ENCODE data around the gene CD6. TPM values are rescaled to one million over a fixed set of nuclear protein-coding genes. Genes with fewer than 3 reads are reported as not detected.

The CD6 gene
- total RNA-seq, 1 experiment from 2014 or later: not detected

DNA sequence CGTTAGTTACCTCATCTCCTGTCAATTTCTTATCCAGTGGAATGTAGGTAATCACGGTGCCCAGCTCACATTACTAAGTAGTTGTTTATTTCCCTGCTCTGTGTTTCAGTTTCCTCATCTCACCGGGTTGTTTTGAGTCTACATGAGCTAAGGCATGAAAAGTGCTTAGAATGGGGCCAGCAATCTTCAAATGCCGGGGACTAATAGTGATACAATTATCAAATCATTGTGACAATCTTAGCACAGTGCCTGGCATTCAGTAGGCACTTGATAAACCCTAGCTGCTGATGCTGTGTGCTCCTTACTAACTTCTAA is 77.5 kb downstream of the CD6 start:
- H3K27me3 Mint-ChIP-seq (ENCODE audit: low read depth): peaks cover 30% of the 10 kb centered on the region
- Histone ChIP-seq H4K5ac (ENCODE audit: insufficient read length, low read depth, low read length) (no peak overlapping the region), H3K23me2 (ENCODE audit: insufficient read length, low read depth, low read length, poor library complexity, severe bottlenecking) (no peaks in the 10 kb centered on the region), H3K4ac (ENCODE audit: low read depth, low read length) (no peak overlapping the region), H3K27me3 (ENCODE audit: insufficient read depth, low read length) (no peaks in the 10 kb centered on the region; the same call in 1 of the 2 replicates), H4K8ac (replicated peaks; ENCODE audit: insufficient read length, low read depth, low read length) (no peak overlapping the region), H2BK5ac (ENCODE audit: insufficient read length, low read length) (no peak overlapping the region), H3K9me3 (ENCODE audit: control insufficient read depth, low read depth, low read length) (no peaks in the 10 kb centered on the region), H4K20me1 (ENCODE audit: control insufficient read depth, insufficient read depth, insufficient read length) (no peaks in the 10 kb centered on the region), H3K18ac (ENCODE audit: insufficient read length, low read depth, low read length) (no peak overlapping the region), H3K4me1 (ENCODE audit: insufficient read depth, low read length) (no peaks in the 10 kb centered on the region), H3K23ac (ENCODE audit: insufficient read length, low read depth, low read length) (no peak overlapping the region), H3K14ac (ENCODE audit: insufficient read depth, low read length) (no peak overlapping the region), H2BK20ac (ENCODE audit: low read depth, low read length, poor library complexity, severe bottlenecking) (no peak overlapping the region), H3T11ph (ENCODE audit: low read length) (no peak overlapping the region), H2BK15ac (ENCODE audit: low read depth, low read length) (no peak overlapping the region), H3K79me1 (ENCODE audit: insufficient read depth, low read depth, low read length, poor library complexity, severe bottlenecking) (no peaks in the 10 kb centered on the region), H3K27ac (ENCODE audit: insufficient read length, low read depth, low read length) (no peak overlapping the region), H2AFZ (ENCODE audit: low read length) (no peak overlapping the region), H3K4me2 (ENCODE audit: insufficient read depth, insufficient read length, low read length) (no peak overlapping the region), H4K91ac (ENCODE audit: insufficient read length, low read depth, low read length) (no peak overlapping the region), H2BK120ac (ENCODE audit: low read depth, low read length, poor library complexity, severe bottlenecking) (no peak overlapping the region), H3K56ac (ENCODE audit: insufficient read length, low read depth, low read length) (no peak overlapping the region), H3K9ac (ENCODE audit: extremely low read depth, insufficient read length, low read length) (no peak overlapping the region), H2AK5ac (ENCODE audit: insufficient read length, low read length) (no peak overlapping the region), H2BK12ac (ENCODE audit: insufficient read length, low read depth, low read length) (no peak overlapping the region), H3K79me2 (ENCODE audit: insufficient read depth, low read length) (no peaks in the 10 kb centered on the region)
- no peaks in the 10 kb centered on the region for H3K36me3 Mint-ChIP-seq (ENCODE audit: insufficient read depth in 1 of 3, low read depth in 3 of 3)
- WGBS (ENCODE audit: extremely low coverage, insufficient read length, low lambda C conversion rate): no CpG with 5 or more reads among the region's 4 CpGs
- H3K4me3 Mint-ChIP-seq: no peak overlapping the region
- no peak overlapping the region for H3K27ac Mint-ChIP-seq
- DNase-seq: no peak
- TF ChIP-seq, protein P1, sequence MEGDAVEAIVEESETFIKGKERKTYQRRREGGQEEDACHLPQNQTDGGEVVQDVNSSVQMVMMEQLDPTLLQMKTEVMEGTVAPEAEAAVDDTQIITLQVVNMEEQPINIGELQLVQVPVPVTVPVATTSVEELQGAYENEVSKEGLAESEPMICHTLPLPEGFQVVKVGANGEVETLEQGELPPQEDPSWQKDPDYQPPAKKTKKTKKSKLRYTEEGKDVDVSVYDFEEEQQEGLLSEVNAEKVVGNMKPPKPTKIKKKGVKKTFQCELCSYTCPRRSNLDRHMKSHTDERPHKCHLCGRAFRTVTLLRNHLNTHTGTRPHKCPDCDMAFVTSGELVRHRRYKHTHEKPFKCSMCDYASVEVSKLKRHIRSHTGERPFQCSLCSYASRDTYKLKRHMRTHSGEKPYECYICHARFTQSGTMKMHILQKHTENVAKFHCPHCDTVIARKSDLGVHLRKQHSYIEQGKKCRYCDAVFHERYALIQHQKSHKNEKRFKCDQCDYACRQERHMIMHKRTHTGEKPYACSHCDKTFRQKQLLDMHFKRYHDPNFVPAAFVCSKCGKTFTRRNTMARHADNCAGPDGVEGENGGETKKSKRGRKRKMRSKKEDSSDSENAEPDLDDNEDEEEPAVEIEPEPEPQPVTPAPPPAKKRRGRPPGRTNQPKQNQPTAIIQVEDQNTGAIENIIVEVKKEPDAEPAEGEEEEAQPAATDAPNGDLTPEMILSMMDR (conservative IDR thresholded peaks at IDR 0.05): no peak
- H3K9me3 Mint-ChIP-seq: peaks cover 0 to 3% of the 10 kb centered on the region in 2 experiments; a peak in 1 of 5 replicates
- H3K4me1 Mint-ChIP-seq: no peaks in the 10 kb centered on the region

Measured in H9 (cell line).